Adrenal gland (tissue), 12 donors: ENCODE measurements around the gene KLHDC2. TPM values are rescaled to one million over a fixed set of nuclear protein-coding genes. Genes with fewer than 3 reads are reported as not detected.

Experiments used
- DNase-seq, 7 donors: peaks; one replicate each; pipeline ENCODE4 v3.0.0-alpha.2; 2019 to 2020
- H3K27ac ChIP-seq, 5 donors: fragments of 200-600 bp; sonication (generic) in 4 of 5; 1 replicate in 3 of 5; 2 replicates in 2 of 5; pipeline versions ENCODE4 v1.5.1 to v1.8.0; 2016 to 2020; ENCODE audit warnings: mild to moderate bottlenecking in 1 of 5
- H3K27me3 ChIP-seq: fragments of 200-600 bp; 2 replicates; pipeline ENCODE4 v1.8.0; 2021
- H3K36me3 ChIP-seq, 2 donors: fragments of 200-600 bp; replicated peaks in 1 of 2; 1 replicate in 1 of 2; 2 replicates in 1 of 2; pipeline versions ENCODE4 v1.5.1 to v1.8.0; 2018 to 2022
- H3K4me1 ChIP-seq, 2 donors: fragments of 200-600 bp; replicated peaks in 1 of 2; 1 replicate in 1 of 2; 2 replicates in 1 of 2; pipeline versions ENCODE4 v1.5.1 to v1.8.0; 2018 to 2021
- H3K4me3 ChIP-seq, 4 donors: fragments of 200-600 bp; sonication (generic) in 3 of 4; one replicate each; pipeline ENCODE4 v1.5.1; 2016 to 2018
- H3K9me3 ChIP-seq, 3 donors: fragments of 200-600 bp; sonication (generic) in 1 of 3; replicated peaks in 1 of 3; 1 replicate in 2 of 3; 2 replicates in 1 of 3; pipeline versions ENCODE4 v1.5.1 to v1.8.0; 2016 to 2021
- CTCF ChIP-seq, 6 experiments: fragments of 450-650 bp in 4 of 6; fragments of 200-600 bp in 2 of 6; sonication (generic) in 1 of 6; IDR thresholded peaks; 1 replicate in 5 of 6; 2 replicates in 1 of 6; pipeline versions ENCODE4 v1.5.1 to v1.8.0; 2016 to 2021; ENCODE audit warnings: antibody characterized with exemption in 6 of 6, mild to moderate bottlenecking in 2 of 6, moderate library complexity in 1 of 6
- POLR2A ChIP-seq, 2 donors: fragments of 450-650 bp; IDR thresholded peaks; one replicate each; pipeline ENCODE4 v1.6.1; 2017; ENCODE audit warnings: antibody characterized with exemption in 2 of 2, mild to moderate bottlenecking in 2 of 2, moderate library complexity in 1 of 2
- WGBS, 4 donors: extraction: QIAGEN DNeasy Blood & Tissue Kit in 2 of 4; methylation state at CpG; one replicate each; pipeline versions ENCODE4 v1.1.5 to v1.1.7; 2013 to 2017; 5-methylcytosine and 5-hydroxymethylcytosine counted together
- intact Hi-C, 2 donors: fragments of 100-400 bp; cut with DNase I; formaldehyde crosslinking; loops; one replicate each; pipeline versions ENCODE4 v1.14.1 to v1.15.0; 2022 to 2023
- polyA plus RNA-seq, 3 donors: library from polyadenylated mRNA; stranded (reverse); fragments of 200-250 nt in 2 of 3; fragments of 350-450 nt in 1 of 3; fragmentation: Illumina TruSeq in 1 of 3; extraction: RNeasy Lipid Tissue Mini Kit (QIAGEN cat#74804) in 1 of 3; gene quantifications; one replicate each; pipeline ENCODE4 v1.2.3, GENCODE V29; 2013 to 2014
- total RNA-seq, 9 donors: library from RNA; depleted of rRNA in 4 of 9; stranded (reverse); fragments of >200 nt in 4 of 9; fragments of 120-200 nt in 1 of 9; fragmentation: NEBNext Ultra II Directional in 1 of 9; extraction: Animal tissue kit (Norgen Biotek cat#: 25700) in 1 of 9; gene quantifications; one replicate each; pipeline versions ENCODE4 v1.1.0 to v1.2.4, GENCODE V29; 2013 to 2023
- donor health status: healthy with polysubstance abuse.
- donor health status: Bipolar disorder and iron deficiency.
- donor health status: DM: yes; HTN: yes; CAD: no.
- donor health status: DM: no; HTN: no; CAD: no.
- donor health status: DM: no; HTN: no; CAD: no.
- donor health status: DM: yes; HTN: yes; CAD: no.

Gene KLHDC2
- total and polyA plus RNA-seq, 12 donors = 43.1 to 134 (median 68.5) TPM

GRCh38 chr14:49754570-49755097 lies 13.3 kb upstream of the KLHDC2 start:
- no peak for DNase-seq
- no peaks in the 10 kb centered on the region for H3K9me3 ChIP-seq
- no peak overlapping the region for H3K27ac ChIP-seq
- no peaks in the 10 kb centered on the region for H3K27me3 ChIP-seq
- 72 to 87% (median 81%) methylated on average over 5 of the region's 5 CpGs for WGBS, 4 donors
- TF ChIP-seq CTCF (IDR thresholded peaks at IDR 0.05) (no peak), POLR2A (IDR thresholded peaks at IDR 0.05) (no peak)
- no peaks in the 10 kb centered on the region for H3K4me1 ChIP-seq
- H3K36me3 ChIP-seq = no peaks in the 10 kb centered on the region
- intact Hi-C loops = no loop called here
- no peak overlapping the region for H3K4me3 ChIP-seq

- TF ChIP-seq POLR2A (IDR thresholded peaks at IDR 0.05) (no peak), CTCF (IDR thresholded peaks at IDR 0.05) (no peak)
- Histone ChIP-seq H3K27me3 (no peaks in the 10 kb centered on the region), H3K36me3 (no peaks in the 10 kb centered on the region), H3K27ac (no peak overlapping the region), H3K4me1 (no peaks in the 10 kb centered on the region), H3K4me3 (no peak overlapping the region), H3K9me3 (no peaks in the 10 kb centered on the region)
- WGBS, 4 donors = 81 to 90% (median 83%) methylated on average over 3 of the region's 3 CpGs
- DNase-seq = no peak
- intact Hi-C loops = no loop called here
Measured at GRCh38 chr14:49755378-49755777, 12.6 kb upstream of the KLHDC2 start.

DNA sequence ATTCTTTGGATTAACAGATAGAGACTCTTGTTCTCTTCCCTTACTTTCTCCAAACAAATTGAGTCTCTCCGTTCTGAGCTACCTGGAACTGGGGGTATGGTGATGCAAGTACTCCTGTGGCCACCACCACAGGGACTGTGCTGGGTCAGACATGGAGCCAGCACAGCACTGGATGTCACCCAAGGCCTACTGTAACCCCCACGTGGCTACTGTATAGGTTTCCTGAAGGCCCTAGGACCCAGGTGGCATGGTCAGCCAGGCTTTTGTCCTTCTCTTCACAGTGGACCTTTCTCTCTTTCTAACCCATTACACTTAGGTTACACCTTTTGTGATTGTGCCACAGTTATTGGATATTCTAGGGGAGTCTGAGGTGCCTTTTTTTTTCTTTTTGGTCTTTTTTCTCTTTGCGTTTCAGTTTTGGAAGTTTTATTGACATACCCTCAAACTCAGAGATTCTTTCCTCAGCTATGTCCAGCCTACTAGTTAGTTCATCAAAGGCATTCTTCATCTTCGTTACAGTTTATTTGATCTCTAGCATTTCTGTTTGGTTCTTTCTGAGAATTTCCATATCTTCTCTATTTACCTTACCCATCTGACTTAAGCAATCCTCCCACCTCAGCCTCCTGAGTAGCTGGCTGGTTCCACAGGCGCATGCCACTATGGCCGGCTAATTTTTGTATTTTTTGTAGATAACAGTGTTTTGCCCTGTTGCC lies 6.0 kb upstream of the KLHDC2 start:
- Histone ChIP-seq H3K4me3 (no peak overlapping the region), H3K9me3 (no peaks in the 10 kb centered on the region), H3K4me1 (peaks cover 5 to 6% of the 10 kb centered on the region in 2 donors), H3K27ac (no peak overlapping the region), H3K36me3 (no peaks in the 10 kb centered on the region), H3K27me3 (no peaks in the 10 kb centered on the region)
- DNase-seq = no peak
- no peak for TF ChIP-seq CTCF (IDR thresholded peaks at IDR 0.05)
- no peak for TF ChIP-seq POLR2A (IDR thresholded peaks at IDR 0.05)
- intact Hi-C loops = loop anchor here in 1 of 2 donors (10.0 kb wide), 1 partner anchor 127 kb away; the partner anchor contains the start of gene DNAAF2
- WGBS, 4 donors = 77 to 93% (median 83%) methylated on average over 5 to 6 of the region's 6 CpGs

- TF ChIP-seq CTCF (IDR thresholded peaks at IDR 0.05) = no peak
- peak in 1 of 2 donors; percentile 13 for TF ChIP-seq POLR2A (IDR thresholded peaks at IDR 0.05)
- Histone ChIP-seq H3K4me1 (peaks cover 26 to 34% of the 10 kb centered on the region in 2 donors), H3K27me3 (no peaks in the 10 kb centered on the region), H3K9me3 (no peaks in the 10 kb centered on the region), H3K36me3 (no peaks in the 10 kb centered on the region), H3K27ac (peak overlapping the region; percentile 87 to 99 (median 98)), H3K4me3 (peak overlapping the region in 2 of 4 donors; percentile 33 to 84)
- 41 to 62% (median 51%) methylated on average over 9 to 10 of the region's 10 CpGs for WGBS, 4 donors
- peak; percentile 30 to 70 (median 56) for DNase-seq
- intact Hi-C loops = loop anchor here (5.0 to 10.0 kb wide), 2 partner anchors 130 to 132 kb away; partner anchors contain the start of gene DNAAF2 (in 2 of the 2)
Measured at GRCh38 chr14:49766839-49767238, 1.1 kb upstream of the KLHDC2 start.
